ENCODE measurements around the gene LGSN.

Gene LGSN

DNA sequence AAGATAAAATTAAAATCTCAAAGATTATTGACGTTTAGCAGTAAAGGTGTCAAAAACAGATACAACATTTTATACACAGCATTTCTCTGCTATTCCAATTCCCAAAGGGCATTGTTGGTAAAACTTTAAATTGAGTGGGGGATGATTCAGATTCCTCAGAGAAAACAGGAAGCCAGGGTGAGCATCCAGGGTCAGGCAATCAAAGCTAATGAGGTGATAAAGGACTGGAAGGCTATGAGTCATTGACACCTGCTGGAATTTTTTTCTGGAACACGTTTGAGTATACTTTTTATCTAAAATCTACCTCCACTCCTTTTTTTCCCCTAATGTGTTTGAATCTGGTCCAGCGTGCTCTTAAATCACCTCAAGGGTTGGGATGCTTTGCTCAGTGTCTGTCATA lies 56.3 kb downstream of the LGSN start:
- no peak for DNase-seq (ENCODE audit: low read depth in 1 of 2, low spot score in 1 of 2)
- no peak for TF ChIP-seq SPI1 (IDR thresholded peaks at IDR 0.05; ENCODE audit: borderline replicate concordance, low read depth)
- TF ChIP-seq POLR2AphosphoS5 (IDR thresholded peaks at IDR 0.05; ENCODE audit: low read depth), result no peak
- TF ChIP-seq, protein P1, sequence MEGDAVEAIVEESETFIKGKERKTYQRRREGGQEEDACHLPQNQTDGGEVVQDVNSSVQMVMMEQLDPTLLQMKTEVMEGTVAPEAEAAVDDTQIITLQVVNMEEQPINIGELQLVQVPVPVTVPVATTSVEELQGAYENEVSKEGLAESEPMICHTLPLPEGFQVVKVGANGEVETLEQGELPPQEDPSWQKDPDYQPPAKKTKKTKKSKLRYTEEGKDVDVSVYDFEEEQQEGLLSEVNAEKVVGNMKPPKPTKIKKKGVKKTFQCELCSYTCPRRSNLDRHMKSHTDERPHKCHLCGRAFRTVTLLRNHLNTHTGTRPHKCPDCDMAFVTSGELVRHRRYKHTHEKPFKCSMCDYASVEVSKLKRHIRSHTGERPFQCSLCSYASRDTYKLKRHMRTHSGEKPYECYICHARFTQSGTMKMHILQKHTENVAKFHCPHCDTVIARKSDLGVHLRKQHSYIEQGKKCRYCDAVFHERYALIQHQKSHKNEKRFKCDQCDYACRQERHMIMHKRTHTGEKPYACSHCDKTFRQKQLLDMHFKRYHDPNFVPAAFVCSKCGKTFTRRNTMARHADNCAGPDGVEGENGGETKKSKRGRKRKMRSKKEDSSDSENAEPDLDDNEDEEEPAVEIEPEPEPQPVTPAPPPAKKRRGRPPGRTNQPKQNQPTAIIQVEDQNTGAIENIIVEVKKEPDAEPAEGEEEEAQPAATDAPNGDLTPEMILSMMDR (IDR thresholded peaks at IDR 0.05; ENCODE audit: insufficient read depth, low read length), result no peak
- TF ChIP-seq, protein P2, sequence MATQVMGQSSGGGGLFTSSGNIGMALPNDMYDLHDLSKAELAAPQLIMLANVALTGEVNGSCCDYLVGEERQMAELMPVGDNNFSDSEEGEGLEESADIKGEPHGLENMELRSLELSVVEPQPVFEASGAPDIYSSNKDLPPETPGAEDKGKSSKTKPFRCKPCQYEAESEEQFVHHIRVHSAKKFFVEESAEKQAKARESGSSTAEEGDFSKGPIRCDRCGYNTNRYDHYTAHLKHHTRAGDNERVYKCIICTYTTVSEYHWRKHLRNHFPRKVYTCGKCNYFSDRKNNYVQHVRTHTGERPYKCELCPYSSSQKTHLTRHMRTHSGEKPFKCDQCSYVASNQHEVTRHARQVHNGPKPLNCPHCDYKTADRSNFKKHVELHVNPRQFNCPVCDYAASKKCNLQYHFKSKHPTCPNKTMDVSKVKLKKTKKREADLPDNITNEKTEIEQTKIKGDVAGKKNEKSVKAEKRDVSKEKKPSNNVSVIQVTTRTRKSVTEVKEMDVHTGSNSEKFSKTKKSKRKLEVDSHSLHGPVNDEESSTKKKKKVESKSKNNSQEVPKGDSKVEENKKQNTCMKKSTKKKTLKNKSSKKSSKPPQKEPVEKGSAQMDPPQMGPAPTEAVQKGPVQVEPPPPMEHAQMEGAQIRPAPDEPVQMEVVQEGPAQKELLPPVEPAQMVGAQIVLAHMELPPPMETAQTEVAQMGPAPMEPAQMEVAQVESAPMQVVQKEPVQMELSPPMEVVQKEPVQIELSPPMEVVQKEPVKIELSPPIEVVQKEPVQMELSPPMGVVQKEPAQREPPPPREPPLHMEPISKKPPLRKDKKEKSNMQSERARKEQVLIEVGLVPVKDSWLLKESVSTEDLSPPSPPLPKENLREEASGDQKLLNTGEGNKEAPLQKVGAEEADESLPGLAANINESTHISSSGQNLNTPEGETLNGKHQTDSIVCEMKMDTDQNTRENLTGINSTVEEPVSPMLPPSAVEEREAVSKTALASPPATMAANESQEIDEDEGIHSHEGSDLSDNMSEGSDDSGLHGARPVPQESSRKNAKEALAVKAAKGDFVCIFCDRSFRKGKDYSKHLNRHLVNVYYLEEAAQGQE (IDR thresholded peaks at IDR 0.05; ENCODE audit: insufficient replicate concordance, low read depth), result no peak
- TF ChIP-seq GABPA (IDR thresholded peaks at IDR 0.05; ENCODE audit: low read depth), result no peak
- Histone ChIP-seq H3K27me3 (ENCODE audit: insufficient read depth, poor library complexity, severe bottlenecking) (no peaks in the 10 kb centered on the region), H3K27ac (replicated peaks) (no peak overlapping the region), H3K4me3 (replicated peaks; ENCODE audit: insufficient read depth, low read length) (no peak overlapping the region)

GRCh38 chr6:63261820-63262219 lies 58.0 kb downstream of the LGSN start:
- H3K27ac ChIP-seq (replicated peaks), result no peak overlapping the region
- DNase-seq (ENCODE audit: low read depth in 1 of 2, low spot score in 1 of 2), result no peak
- no peaks in the 10 kb centered on the region for H3K27me3 ChIP-seq (ENCODE audit: insufficient read depth, poor library complexity, severe bottlenecking)
- H3K4me3 ChIP-seq (replicated peaks; ENCODE audit: insufficient read depth, low read length), result no peak overlapping the region
- TF ChIP-seq GABPA (IDR thresholded peaks at IDR 0.05; ENCODE audit: low read depth) (no peak), SPI1 (IDR thresholded peaks at IDR 0.05; ENCODE audit: borderline replicate concordance, low read depth) (no peak), POLR2AphosphoS5 (IDR thresholded peaks at IDR 0.05; ENCODE audit: low read depth) (no peak)
- TF ChIP-seq, protein P1 (IDR thresholded peaks at IDR 0.05; ENCODE audit: insufficient read depth, low read length), result no peak
- TF ChIP-seq, protein P2 (IDR thresholded peaks at IDR 0.05; ENCODE audit: insufficient replicate concordance, low read depth), result no peak

GRCh38 chr6:63259153-63259552 lies 60.6 kb downstream of the LGSN start:
- H3K4me3 ChIP-seq (replicated peaks; ENCODE audit: insufficient read depth, low read length), result no peak overlapping the region
- H3K27ac ChIP-seq (replicated peaks), result no peak overlapping the region
- TF ChIP-seq, protein P2 (IDR thresholded peaks at IDR 0.05; ENCODE audit: insufficient replicate concordance, low read depth), result no peak
- TF ChIP-seq POLR2AphosphoS5 (IDR thresholded peaks at IDR 0.05; ENCODE audit: low read depth) (no peak), GABPA (IDR thresholded peaks at IDR 0.05; ENCODE audit: low read depth) (no peak), SPI1 (IDR thresholded peaks at IDR 0.05; ENCODE audit: borderline replicate concordance, low read depth) (no peak)
- TF ChIP-seq, protein P1 (IDR thresholded peaks at IDR 0.05; ENCODE audit: insufficient read depth, low read length), result no peak
- no peak for DNase-seq (ENCODE audit: low read depth in 1 of 2, low spot score in 1 of 2)
- no peaks in the 10 kb centered on the region for H3K27me3 ChIP-seq (ENCODE audit: insufficient read depth, poor library complexity, severe bottlenecking)
